GM19193 (cell line): ENCODE measurements around the gene FAM107B.

Experiments
- POLR2A ChIP-seq: IDR thresholded peaks from 4 replicates; pipeline ENCODE4 v1.6.1; 2011; ENCODE audit not compliant: insufficient read depth, insufficient read length; ENCODE audit errors: extremely low read depth

The FAM107B gene

GRCh38 chr10:14774797-14775196 lies at the start of gene FAM107B:
Gene FAM107B (minus strand): TSS chr10:14774897. CDS start chr10:14774663, 234 bp downstream.
- TF ChIP-seq POLR2A = no peak

GRCh38 chr10:14823966-14824365 lies 49.3 kb upstream of the FAM107B start:
- TF ChIP-seq POLR2A = no peak

GRCh38 chr10:14822879-14823755 lies 48.4 kb upstream of the FAM107B start:
- TF ChIP-seq POLR2A = no peak

GRCh38 chr10:14821635-14822375 lies 47.1 kb upstream of the FAM107B start:
- TF ChIP-seq POLR2A = no peak

GRCh38 chr10:14820775-14821154 lies 46.1 kb upstream of the FAM107B start:
- no peak for TF ChIP-seq POLR2A

- TF ChIP-seq POLR2A = no peak
Measured at GRCh38 chr10:14820010-14820774, 45.5 kb upstream of the FAM107B start.

GRCh38 chr10:14815681-14816080 lies 41.0 kb upstream of the FAM107B start:
- TF ChIP-seq POLR2A = no peak

GRCh38 chr10:14812271-14812670 lies 37.6 kb upstream of the FAM107B start:
- no peak for TF ChIP-seq POLR2A

- no peak for TF ChIP-seq POLR2A
Measured at GRCh38 chr10:14810969-14811953, 36.6 kb upstream of the FAM107B start.

GRCh38 chr10:14806318-14806717 lies 31.6 kb upstream of the FAM107B start:
- no peak for TF ChIP-seq POLR2A

- TF ChIP-seq POLR2A = no peak
Measured at GRCh38 chr10:14803827-14804226, 29.1 kb upstream of the FAM107B start.

GRCh38 chr10:14801723-14802122 lies 27.0 kb upstream of the FAM107B start:
- TF ChIP-seq POLR2A = no peak

GRCh38 chr10:14800397-14800796 lies 25.7 kb upstream of the FAM107B start:
- TF ChIP-seq POLR2A = no peak

GRCh38 chr10:14798636-14799035 lies 23.9 kb upstream of the FAM107B start:
- no peak for TF ChIP-seq POLR2A

GRCh38 chr10:14787938-14788337 lies 13.2 kb upstream of the FAM107B start:
- TF ChIP-seq POLR2A = no peak
